ENCODE data around the gene JMJD7.

Gene JMJD7

DNA sequence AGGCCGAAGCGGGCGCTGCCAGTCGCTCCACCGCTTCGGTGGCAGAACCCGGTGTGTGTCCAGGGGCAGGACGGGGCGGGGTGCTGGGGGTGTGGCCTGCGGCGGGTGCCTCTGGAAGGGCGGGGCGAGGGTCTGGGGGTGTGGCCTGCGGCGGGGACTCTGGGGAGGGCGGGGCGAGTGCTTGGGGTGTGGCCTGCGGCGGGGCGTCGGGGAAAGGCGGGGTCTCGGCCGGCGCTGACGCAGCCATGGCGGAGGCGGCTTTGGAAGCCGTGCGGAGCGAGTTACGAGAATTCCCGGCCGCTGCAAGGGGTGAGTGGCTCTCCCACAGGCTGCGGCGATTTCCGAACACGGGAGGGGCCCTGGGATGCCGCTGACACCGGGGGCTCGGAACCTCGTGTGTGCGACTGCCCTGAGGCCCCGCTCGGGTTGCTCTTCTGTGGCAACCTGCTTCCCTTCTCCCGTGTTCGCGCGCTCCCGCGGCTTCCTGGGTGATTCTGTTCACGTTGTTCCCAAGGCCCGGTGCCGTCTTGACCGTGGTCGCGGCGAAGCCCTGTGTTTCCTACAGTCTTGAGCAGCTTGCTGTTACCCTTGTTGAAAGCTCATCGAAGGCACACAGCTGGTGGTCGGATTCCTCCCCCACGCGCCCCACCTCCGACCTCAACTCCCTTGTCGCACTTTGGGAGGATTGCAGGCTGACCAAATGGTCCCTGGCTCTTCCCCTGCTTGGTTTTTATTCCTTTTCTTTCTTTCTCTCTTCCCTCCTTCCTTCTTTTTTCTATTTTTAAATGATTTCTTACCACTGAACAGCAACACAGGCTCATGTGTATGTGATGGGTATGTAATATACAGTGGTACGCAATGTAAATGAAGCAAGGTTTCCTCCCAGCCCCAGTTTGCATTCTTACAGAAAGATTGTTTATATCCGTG, at the start of gene JMJD7:
JMJD7 (plus strand) TSS at position 213 of the 927 bp plus-strand sequence; CDS start at position 246, 33 bp downstream.
- peak; percentile 90 to 97 for DNase-seq (ENCODE audit: extremely low read depth in 1 of 2, low read depth in 1 of 2)

DNA sequence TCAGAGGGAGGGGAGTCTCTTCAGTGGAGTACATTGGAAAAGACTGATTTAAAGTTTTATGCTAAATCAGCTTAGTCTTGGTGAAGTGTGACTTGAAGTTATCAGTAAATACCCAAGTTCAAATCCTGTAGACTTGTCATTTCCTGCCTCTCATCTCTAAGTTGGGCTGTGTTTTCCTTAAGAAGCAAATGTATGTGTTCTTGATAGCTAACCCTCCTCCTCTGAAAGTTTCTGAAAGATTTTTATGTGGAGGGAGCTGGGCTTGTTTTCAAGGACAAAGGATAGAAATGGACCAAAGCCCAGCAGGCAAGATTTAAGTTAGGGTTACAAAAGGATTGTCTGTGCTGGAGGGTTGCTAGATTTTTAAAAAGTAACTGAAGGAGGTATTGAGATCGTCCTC, 49.4 kb upstream of the JMJD7 start:
- no peak for DNase-seq (ENCODE audit: extremely low read depth in 1 of 2, low read depth in 1 of 2)

DNA sequence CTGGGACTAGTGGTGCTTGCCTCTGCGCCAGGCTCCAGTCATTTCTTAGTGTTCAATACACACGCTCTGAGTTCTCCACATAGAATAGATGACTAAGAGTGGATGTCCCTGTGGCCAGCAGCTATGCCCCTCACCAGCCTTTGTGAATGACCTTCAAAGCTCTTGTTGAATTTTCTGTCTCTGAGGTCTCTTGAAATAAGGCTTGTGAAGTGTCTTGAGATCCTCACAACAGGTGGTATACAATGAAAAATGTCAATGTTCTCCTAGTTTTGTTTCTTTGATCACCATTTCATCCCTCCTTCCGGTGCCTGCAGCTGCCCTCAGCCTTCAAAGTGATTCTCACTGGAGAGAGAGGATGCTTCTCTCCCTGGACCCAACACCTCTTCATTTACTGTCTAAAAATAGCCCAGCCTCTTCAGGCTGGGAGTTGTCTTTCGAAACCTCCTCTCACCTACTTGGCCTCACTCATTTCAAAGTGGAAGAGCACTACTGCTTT, 48.2 kb upstream of the JMJD7 start:
- no peak for DNase-seq (ENCODE audit: extremely low read depth in 1 of 2, low read depth in 1 of 2)

DNA sequence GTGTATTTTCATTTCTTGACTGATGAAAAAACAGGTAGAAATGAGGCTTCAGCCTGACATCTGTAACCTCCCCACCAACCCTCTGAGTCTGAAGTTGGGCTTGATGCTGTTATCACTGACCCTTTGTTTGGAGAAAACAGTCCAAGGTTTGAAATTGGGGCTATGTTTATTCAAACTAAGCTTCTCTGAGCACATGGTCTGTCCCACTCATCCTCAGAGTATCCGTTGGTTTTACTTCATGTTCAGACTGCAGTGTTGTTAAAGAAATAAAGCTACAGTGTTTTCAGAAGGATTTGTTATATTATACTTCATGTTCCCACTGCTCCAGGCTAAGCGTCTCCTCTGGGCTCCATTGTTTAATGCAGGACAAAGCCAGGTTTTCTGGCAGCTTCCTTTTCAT, 47.6 kb upstream of the JMJD7 start:
- DNase-seq (ENCODE audit: extremely low read depth in 1 of 2, low read depth in 1 of 2): no peak

DNA sequence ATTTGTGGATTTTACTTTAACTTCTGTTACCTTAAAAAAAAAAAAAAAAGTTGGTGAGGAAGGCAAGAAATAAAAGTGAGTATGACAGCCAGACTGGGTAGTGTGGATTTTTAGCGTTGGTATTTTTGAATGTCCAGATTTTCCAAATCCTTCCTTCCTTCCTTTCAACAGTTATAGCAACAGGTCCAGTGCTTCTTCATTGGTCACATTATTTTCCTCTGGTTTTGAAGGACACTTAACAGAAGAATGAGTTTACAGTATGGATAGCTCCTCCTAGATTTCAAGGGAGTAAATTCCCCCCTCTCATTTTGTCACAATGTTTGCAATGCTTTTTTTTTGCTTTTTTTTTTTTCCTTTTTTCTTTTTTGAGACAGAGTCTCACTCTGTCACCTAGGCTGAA, 47.2 kb upstream of the JMJD7 start:
- no peak for DNase-seq (ENCODE audit: extremely low read depth in 1 of 2, low read depth in 1 of 2)

DNA sequence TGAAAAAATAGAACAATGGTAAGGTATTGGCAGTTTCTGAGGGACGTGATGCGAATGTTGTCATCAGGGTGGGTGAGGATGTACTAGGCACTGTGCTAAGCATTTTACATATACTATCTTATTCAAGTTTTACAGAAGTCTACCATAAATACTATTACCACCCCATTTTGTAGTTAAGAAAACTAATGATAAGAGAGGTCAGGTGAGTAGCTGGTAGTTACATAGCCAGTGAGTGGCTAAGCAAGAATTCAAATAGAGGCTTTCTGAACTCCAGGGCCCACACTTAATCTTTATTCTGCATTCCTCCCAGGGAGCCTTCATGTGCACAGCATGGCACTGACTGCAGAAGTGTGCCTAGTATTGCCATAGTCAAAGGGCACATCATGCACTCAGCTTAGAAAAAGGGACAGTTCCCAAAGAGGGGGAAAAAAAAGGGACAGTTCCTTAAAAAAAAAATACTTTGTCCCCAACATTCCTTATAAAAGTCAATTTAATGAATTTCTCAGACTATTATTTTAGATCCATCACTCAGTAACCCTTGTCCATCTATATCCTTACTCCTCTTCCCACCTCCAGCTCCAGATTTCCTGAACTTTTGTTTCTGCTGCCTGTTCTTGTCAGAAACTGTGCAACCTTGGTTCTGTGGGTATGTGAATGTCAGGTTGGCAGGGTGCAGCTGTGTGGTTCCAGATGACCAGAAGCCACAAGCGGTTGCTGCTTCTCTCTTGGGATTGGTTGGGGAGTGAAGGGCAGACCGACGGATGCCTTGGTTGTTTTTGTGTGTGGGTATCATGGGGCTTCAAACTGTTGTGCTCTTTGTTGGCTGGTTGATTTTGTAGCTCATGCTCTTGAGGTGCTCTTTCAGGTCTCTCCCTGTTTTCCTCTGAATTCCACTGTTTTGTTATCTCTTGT, 45.3 kb upstream of the JMJD7 start:
- no peak for DNase-seq (ENCODE audit: extremely low read depth in 1 of 2, low read depth in 1 of 2)

DNA sequence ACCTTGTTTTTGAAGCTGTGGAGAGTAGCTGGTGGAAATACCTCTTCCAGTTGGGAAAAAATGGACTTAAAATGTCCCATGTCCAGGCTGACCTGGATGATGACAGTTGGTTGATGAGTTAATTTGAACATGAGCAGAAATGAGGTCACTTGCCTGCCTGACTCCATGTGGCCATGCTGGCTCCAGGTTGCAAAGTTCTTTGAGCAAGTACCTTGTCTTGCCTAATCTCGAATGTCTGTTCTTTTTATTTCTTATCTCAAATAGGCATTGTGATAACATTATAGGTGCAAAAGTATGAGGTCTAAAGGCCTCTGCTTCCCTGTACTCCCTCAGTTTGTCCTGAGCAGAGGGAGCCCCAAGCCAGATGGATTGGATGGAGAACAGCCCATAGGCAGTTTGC, 44.6 kb upstream of the JMJD7 start:
- no peak for DNase-seq (ENCODE audit: extremely low read depth in 1 of 2, low read depth in 1 of 2)

DNA sequence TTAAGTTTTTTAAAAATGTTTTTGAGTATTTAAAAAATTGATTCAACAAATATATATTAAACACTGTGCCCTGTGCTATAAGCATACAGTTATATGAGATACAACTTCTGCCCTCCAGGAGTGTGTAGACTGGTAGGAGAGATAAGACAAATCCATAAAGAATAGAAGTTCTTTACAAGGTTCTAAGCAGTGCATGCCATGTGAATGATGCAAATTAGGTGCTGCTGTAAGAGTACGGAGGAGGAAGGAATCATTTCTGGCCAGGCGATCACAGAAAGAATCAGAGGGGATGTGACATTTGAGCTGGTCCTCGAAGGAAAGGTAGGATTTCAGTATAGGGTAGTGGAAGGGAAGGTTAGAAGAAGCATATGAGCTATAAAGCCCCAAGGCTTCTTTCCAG, 39.6 kb upstream of the JMJD7 start:
- DNase-seq (ENCODE audit: extremely low read depth in 1 of 2, low read depth in 1 of 2): no peak

DNA sequence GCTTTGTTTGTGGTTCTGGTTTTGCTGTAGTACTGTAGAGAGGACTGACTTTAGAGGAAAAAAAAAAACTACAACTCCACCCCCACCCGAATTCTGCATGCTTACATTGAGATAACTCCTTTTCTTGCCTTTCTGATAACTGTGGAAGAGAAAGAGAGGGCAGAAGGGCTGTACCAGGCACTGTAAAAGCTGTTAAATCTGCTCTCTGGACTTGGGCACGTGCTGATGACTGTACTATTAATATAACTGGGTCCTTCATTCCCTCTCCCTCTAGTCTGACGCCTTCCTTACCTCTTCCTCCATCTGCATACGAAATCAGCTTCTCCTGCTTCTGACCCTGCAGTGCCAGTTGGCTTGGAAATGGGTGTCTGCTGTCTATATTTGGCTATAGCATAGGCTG, 38.7 kb upstream of the JMJD7 start:
- DNase-seq (ENCODE audit: extremely low read depth in 1 of 2, low read depth in 1 of 2): no peak

DNA sequence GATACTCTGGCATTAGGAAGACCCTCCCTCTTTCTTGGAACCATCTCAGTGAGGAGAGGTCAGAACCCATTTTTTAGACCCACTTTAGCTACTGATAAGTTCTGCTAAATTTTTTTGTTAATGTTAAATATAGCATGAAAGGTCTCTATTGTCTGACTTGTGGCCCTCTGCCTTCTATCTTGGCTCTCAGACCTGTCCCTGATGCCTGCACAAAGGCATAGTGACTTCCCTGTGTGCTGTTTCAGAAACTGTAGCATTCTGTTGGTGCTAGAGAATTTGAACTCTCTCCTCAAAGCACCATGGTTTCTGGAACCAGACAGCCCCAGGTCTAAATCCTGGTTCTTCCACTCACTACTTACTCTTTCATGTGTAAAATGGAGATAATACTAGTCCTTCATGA, 38.2 kb upstream of the JMJD7 start:
- no peak for DNase-seq (ENCODE audit: extremely low read depth in 1 of 2, low read depth in 1 of 2)

DNA sequence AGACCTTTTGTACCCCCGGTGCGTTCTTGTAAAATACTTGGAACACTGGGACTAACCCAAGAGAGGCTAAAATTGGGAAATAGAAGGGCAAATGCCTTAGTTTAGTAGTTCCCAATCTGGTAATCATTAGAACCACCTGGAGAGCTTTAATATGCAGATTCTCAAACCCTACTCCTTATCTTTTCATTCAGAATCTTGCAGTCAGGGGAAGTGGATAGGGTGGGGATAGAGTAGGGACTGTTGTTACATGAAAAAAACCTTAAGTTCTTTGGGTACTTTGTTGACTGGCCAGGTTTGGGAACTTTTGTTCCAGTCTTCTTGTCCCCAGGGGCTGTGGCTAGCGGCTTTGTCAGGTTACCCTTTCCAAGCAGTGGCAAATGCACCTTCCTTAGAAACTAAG, 37.7 kb upstream of the JMJD7 start:
- DNase-seq (ENCODE audit: extremely low read depth in 1 of 2, low read depth in 1 of 2): no peak

DNA sequence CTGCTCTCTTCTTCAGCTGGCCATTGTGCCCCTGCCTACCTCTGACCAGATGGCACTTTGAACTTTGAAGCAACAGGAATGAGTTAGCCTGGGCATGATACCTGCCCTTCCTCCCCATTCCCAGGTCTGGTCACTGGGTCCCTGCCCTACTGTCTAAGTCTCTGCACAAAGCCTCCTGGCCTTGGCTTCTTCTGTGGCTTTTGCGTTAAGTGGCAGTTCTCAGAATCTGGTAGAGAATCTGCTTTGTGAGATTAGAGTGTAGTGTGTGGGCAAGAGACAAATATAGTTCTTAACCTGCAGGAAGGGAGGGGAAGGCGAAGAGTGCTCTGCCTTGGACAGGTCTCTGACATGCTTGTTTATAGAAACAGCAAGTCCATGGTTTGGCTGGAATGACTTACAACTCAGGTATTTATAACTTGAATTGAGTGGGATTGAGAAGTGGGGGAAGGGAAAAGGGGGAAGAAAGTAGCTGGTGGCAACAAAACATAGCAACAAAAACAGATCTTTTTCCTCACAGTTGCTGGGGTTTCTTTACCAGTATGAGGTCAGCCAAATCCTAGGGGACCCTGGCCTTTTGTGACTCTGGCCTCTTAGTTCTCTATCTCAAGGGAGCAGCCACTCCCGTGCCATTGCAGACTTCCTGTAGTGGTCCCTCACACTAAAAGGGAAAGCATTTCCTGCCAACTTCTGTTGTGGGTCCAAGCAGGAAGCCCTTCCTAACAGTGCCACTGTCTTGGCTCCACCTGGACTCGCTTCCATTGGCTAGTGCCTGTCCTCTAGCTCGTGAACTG, 36.9 kb upstream of the JMJD7 start:
- no peak for DNase-seq (ENCODE audit: extremely low read depth in 1 of 2, low read depth in 1 of 2)

DNA sequence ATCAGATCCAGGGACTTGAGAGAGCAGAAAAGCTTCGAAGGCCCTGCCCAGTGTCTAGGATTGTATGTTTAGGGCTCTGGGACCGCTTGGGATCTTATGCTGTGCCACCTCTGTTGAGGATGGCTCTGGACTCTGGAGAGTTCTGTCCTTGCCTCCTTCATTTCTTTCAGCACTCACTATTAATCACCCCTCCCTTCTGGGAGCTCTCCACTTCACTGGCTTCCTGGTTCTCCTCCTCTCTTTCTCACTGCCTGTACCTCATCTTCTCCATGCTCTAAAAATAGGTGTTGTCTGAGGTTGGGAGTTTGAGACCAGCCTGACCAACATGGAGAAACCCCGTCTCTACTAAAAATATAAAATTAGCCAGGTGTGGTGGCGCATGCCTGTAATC, 36.4 kb upstream of the JMJD7 start:
- DNase-seq (ENCODE audit: extremely low read depth in 1 of 2, low read depth in 1 of 2): no peak

DNA sequence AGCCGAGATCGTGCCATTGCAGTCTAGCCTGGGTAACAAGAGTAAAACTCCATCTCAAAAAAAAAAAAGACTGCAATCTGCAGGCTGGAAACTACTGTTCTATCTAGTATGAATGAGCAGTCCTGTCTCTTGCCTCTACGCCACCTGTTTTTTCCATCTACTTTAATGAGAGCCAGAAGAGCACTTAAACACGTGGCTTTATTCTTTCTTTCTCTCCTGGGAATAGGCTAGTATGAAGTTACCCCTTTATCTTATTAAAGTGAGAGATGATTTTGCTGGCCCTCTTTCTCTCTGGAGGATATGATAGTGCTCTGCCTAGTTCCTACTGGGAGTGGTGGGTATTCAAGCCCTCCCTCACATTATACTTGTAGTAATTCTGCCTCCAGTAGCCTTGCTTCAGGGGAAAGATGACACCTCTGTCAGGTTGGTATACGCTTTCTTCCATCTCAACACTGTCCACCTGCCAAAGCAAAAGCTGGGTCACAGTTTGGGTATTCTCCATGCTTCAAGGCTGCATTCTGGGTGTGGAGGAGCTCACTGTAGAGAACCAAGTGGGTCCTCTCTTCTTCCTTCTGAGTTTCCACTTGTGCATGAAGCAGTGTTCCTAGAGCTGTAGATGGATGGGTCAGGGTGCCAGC, 35.8 kb upstream of the JMJD7 start:
- no peak for DNase-seq (ENCODE audit: extremely low read depth in 1 of 2, low read depth in 1 of 2)

DNA sequence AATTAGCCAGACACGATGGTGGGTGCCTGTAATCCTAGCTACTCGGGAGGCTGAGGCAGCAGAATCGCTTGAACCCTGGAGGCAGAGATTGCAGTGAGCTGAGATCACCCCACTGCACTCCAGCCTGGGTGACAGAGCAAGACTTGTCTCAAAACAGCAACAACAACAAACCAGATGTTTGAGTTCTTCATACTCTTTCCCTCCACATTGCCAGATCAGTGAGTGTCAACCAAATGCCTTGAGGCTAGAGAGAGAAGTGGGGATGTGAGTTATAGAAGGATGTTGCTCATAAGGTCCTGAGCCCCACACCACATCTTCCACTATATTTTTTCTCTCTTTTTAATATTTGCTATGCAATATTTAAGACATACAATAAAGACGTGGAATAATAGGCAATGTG, 33.8 kb upstream of the JMJD7 start:
- no peak for DNase-seq (ENCODE audit: extremely low read depth in 1 of 2, low read depth in 1 of 2)

DNA sequence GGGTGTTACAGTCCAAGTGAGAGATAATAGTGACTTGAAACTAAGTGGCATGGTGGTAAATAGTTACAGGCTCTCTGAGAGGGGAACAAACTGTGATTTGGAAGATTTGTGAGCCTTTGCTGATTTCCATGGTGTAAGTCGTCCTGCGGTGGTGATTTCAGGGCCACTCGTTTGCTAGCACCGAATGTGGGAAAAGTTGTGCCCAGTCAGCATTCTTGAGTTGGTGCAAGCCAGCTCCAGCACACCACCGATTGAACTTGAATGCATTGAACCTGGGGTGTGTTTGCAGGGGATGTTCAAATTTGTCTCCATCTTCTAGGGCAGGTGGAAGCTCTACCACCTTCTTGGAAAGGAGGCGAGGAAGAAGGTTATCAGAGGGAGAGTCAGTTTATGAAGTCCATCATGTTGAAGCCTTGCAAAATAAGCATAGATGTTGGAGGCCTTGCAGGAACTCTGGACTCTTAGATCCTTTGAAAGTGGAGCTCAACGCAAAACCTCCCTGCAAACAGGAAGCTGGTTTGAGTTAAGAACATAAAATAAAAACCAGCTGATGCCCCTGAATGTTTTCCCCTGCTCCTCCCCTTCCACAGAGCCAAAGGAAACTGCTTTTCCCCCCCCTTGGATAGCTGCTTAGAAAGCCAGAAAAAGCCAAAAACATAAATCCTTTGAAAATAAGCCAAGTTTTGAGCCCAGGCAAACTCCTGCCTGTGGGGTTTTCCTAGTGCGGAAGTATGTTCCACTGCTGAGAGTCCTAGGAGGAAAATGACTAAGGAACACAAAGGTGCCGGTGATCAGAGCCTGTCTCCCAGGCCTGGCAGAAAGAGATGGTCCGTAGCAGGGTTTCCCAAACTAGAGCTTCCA, 31.7 kb upstream of the JMJD7 start:
- no peak for DNase-seq (ENCODE audit: extremely low read depth in 1 of 2, low read depth in 1 of 2)

DNA sequence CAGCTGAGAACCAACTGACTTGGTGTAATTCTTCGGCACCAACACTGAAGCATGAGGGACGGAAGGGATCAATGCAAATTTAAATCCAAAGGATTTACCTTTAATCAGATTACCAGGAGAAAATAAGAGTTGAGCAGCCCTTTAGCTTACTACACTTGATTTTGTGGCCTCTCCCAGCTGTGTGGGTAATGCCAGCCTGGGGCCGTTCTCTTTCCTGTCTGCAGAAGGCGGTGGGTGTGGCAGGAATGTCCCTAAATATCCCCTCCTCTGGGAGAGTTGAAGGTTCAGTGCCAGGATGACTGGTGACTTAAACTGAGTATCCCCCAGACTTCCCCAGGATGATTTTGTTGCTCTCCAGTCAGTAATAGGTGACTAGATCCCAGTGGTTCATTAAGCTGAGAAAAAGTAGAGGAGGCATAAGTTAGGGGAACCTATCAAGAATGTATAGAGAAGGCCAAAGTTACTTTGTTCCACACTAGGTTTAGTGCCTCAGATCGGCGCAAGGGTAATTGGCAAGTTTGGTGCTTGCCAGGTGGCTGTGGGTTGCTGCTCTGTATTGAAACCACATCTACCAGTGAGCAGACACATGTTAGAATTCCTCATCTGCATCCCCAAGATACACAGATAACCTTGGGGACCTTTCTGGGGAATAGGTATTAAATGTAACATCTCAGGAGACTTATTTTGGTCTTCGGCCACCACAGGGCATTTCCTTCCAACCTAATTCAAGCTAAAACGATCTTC, 30.5 kb upstream of the JMJD7 start:
- DNase-seq (ENCODE audit: extremely low read depth in 1 of 2, low read depth in 1 of 2): no peak

DNA sequence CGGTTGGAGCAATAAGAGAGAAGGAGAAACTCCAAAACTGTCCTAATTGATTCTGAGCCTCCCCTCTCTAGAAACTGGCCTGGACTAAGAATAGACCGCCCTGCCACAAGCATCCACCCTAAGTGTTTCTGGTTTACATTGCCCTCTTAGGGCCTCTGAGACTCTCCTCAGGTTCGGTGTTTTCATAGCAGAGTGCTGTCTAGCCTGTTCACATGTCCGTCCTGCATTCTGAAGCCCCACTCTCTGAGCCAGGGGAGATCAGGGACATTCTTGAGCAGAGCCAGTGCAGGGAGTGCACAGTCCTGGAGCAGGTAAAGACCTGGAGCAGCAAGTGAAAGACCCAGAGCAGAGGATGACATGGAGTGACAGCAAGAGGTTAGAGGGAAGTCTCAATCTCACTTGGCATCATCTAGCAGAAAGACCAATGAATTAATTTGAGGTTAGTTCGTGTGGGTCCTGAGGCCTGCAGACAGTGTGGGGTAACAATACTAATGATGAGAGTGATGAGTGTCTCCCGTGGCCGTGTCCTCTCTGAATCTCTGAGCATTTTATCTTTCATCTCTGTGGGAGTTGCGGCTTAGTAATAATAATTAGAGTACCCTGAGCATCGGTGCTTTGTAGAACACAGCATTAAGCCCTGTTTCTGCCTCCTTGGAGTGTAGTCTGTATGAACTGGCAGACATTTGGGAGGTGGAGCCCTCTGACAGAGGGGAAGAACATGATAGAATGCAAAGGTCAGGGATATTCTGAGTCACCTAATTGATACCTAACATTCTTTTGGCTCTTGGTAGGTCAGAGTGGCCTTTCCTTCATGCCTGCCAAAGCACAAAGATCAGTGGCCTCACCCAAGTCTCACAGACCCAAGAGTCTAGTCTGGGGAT, 29.0 kb upstream of the JMJD7 start:
- no peak for DNase-seq (ENCODE audit: extremely low read depth in 1 of 2, low read depth in 1 of 2)
